Testis (tissue), 3 donors: Measurements from ENCODE around the gene RHBDL1. TPM values are rescaled to one million over a fixed set of nuclear protein-coding genes. Genes with fewer than 3 reads are reported as not detected.

Experiments
- DNase-seq: peaks from one replicate; pipeline ENCODE4 v3.0.0-alpha.2; 2019
- H3K27ac ChIP-seq, 2 donors: fragments of 200-600 bp; sonication (generic); one replicate each; pipeline ENCODE4 v1.5.1; 2019
- H3K27me3 ChIP-seq: fragments of 200-600 bp; sonication (generic); one replicate; pipeline ENCODE4 v1.5.1; 2019
- H3K36me3 ChIP-seq: fragments of 200-600 bp; sonication (generic); one replicate; pipeline ENCODE4 v1.5.1; 2017; ENCODE audit warnings: low read depth; ENCODE audit errors: missing control alignments
- H3K4me1 ChIP-seq: fragments of 200-600 bp; sonication (generic); one replicate; pipeline ENCODE4 v1.5.1; 2019
- H3K4me3 ChIP-seq, 2 donors: fragments of 200-600 bp; sonication (generic); one replicate each; pipeline ENCODE4 v1.5.1; 2017 to 2019
- H3K9me3 ChIP-seq: fragments of 200-600 bp; sonication (generic); one replicate; pipeline ENCODE4 v1.5.1; 2017
- CTCF ChIP-seq, 3 experiments: fragments of 450-650 bp in 2 of 3; fragments of 200-600 bp in 1 of 3; sonication (generic) in 1 of 3; IDR thresholded peaks; one replicate each; pipeline ENCODE4 v1.5.1; 2016 to 2019; ENCODE audit warnings: antibody characterized with exemption in 3 of 3, mild to moderate bottlenecking in 2 of 3, moderate library complexity in 1 of 3
- POLR2A ChIP-seq: fragments of 450-650 bp; IDR thresholded peaks from one replicate; pipeline ENCODE4 v1.6.1; 2017; ENCODE audit warnings: antibody characterized with exemption, mild to moderate bottlenecking, moderate library complexity
- WGBS, 2 donors: methylation state at CpG; one replicate each; pipeline ENCODE4 v1.1.5; 2018; 5-methylcytosine and 5-hydroxymethylcytosine counted together
- intact Hi-C: fragments of 100-400 bp; cut with DNase I; formaldehyde crosslinking; loops from one replicate; pipeline ENCODE4 v1.15.1; 2023; ENCODE audit warnings: low total_unique reads
- polyA plus RNA-seq: library from polyadenylated mRNA; stranded (reverse); fragments of 350-450 nt; fragmentation: Illumina TruSeq; extraction: RNeasy Lipid Tissue Mini Kit (QIAGEN cat#74804); gene quantifications from one replicate; pipeline ENCODE4 v1.2.3, GENCODE V29; 2014; ENCODE audit warnings: low read depth, low replicate concordance; ENCODE audit not compliant: insufficient read depth
- total RNA-seq, 2 donors: library from RNA; depleted of rRNA; stranded (reverse); fragments of >200 nt; gene quantifications; one replicate each; pipeline ENCODE4 v1.2.3, GENCODE V29; 2016

RHBDL1 gene
- total and polyA plus RNA-seq, 3 donors from 2014 or later = 2.1 to 9.8 (median 8.5) TPM

GRCh38 chr16:630815-631405, 44.6 kb upstream of the RHBDL1 start, which contains the start of gene WFIKKN1:
TSS of gene WFIKKN1 (plus strand) at chr16:630985. CDS start at chr16:631254, 269 bp downstream.
- Histone ChIP-seq H3K9me3 (no peaks in the 10 kb centered on the region), H3K27ac (no peak within 1 kb of the TSS), H3K36me3 (no peaks in the 10 kb centered on the region), H3K4me1 (peaks cover 27% of the 10 kb centered on the region), H3K27me3 (no peaks in the 10 kb centered on the region), H3K4me3 (no peak within 1 kb of the TSS)
- no peak for TF ChIP-seq POLR2A
- TF ChIP-seq CTCF (IDR thresholded peaks at IDR 0.05) = no peak
- DNase-seq = peak; percentile 38
- WGBS, 2 donors = 27 to 37% methylated on average over 6 to 23 of the region's 23 CpGs
- intact Hi-C loops = loop anchor here (10.0 kb wide), 1 partner anchor 46 kb away; no protein-coding TSS in a partner anchor

- intact Hi-C loops = loop anchor here (10.0 kb wide), 1 partner anchor 47 kb away; no protein-coding TSS in a partner anchor
- Histone ChIP-seq H3K36me3 (no peaks in the 10 kb centered on the region), H3K4me3 (no peak overlapping the region), H3K27me3 (no peaks in the 10 kb centered on the region), H3K9me3 (no peaks in the 10 kb centered on the region), H3K4me1 (peaks cover 27% of the 10 kb centered on the region), H3K27ac (no peak overlapping the region)
- no peak for DNase-seq
- 63 to 67% methylated on average over 9 of the region's 9 CpGs for WGBS, 2 donors
- no peak for TF ChIP-seq CTCF (IDR thresholded peaks at IDR 0.05)
- no peak for TF ChIP-seq POLR2A
These were observed 43.6 kb upstream of the RHBDL1 start for GRCh38 chr16:631808-632358.

- Histone ChIP-seq H3K4me3 (no peak overlapping the region), H3K36me3 (no peaks in the 10 kb centered on the region), H3K27me3 (no peaks in the 10 kb centered on the region), H3K27ac (no peak overlapping the region), H3K9me3 (no peaks in the 10 kb centered on the region), H3K4me1 (peaks cover 33% of the 10 kb centered on the region)
- WGBS, 2 donors = 89 to 94% methylated on average over 18 to 47 of the region's 67 CpGs
- DNase-seq = no peak
- TF ChIP-seq POLR2A (no peak), CTCF (IDR thresholded peaks at IDR 0.05) (no peak)
- intact Hi-C loops = loop anchor here (10.0 kb wide), 1 partner anchor 48 kb away; no protein-coding TSS in a partner anchor
These were observed 42.8 kb upstream of the RHBDL1 start for GRCh38 chr16:632486-633335.

GRCh38 chr16:633336-634050, 42.0 kb upstream of the RHBDL1 start:
- H3K4me1 ChIP-seq = peaks cover 40% of the 10 kb centered on the region
- intact Hi-C loops = loop anchor here (10.0 kb wide), 1 partner anchor 49 kb away; no protein-coding TSS in a partner anchor
- no peaks in the 10 kb centered on the region for H3K9me3 ChIP-seq
- H3K27me3 ChIP-seq = no peaks in the 10 kb centered on the region
- H3K27ac ChIP-seq = no peak overlapping the region
- H3K36me3 ChIP-seq = no peaks in the 10 kb centered on the region
- TF ChIP-seq POLR2A (no peak), CTCF (IDR thresholded peaks at IDR 0.05) (no peak)
- 85 to 96% methylated on average over 23 to 65 of the region's 74 CpGs for WGBS, 2 donors
- DNase-seq = no peak
- H3K4me3 ChIP-seq = no peak overlapping the region
